WTC11 (cell line): ENCODE results near the gene TIMM10. TPM values are rescaled to one million over a fixed set of nuclear protein-coding genes. Genes with fewer than 3 reads are reported as not detected.

Experiments
- ATAC-seq: fragments of 200-7000 bp; cut with Tn5 transposase; 2 replicates; pipeline ENCODE4 v1.10.0; 2021; ENCODE audit warnings: mild to moderate bottlenecking, moderate library complexity
- CTCF ChIA-PET: fragments of 300-600 bp; sonication (Branson Sonifier 250); formaldehyde crosslinking; loops from one replicate; lab custom pipeline; 2021; ENCODE audit warnings: antibody characterized with exemption; lab: Charles Lee
- POLR2A ChIA-PET: fragments of 350-600 bp; sonication (Branson Sonifier 250); formaldehyde crosslinking; loops from one replicate; lab custom pipeline; 2021; ENCODE audit warnings: antibody characterized with exemption; lab: Charles Lee
- DNase-seq: peaks from one replicate; pipeline ENCODE4 v3.0.0; 2021; ENCODE audit warnings: low spot score
- H3K27ac Mint-ChIP-seq: 2 replicates; pipeline ENCODE4 v1.8.0; 2021; ENCODE audit warnings: mixed read lengths
- H3K27me3 Mint-ChIP-seq: 2 replicates; pipeline ENCODE4 v1.8.0; 2021; ENCODE audit warnings: low read depth, mild to moderate bottlenecking, moderate library complexity, mixed read lengths
- H3K36me3 Mint-ChIP-seq: 2 replicates; pipeline ENCODE4 v1.8.0; 2021; ENCODE audit warnings: mixed read lengths
- H3K4me1 Mint-ChIP-seq: 2 replicates; pipeline ENCODE4 v1.8.0; 2022; ENCODE audit warnings: mixed read lengths
- H3K4me3 Mint-ChIP-seq: 2 replicates; pipeline ENCODE4 v1.8.0; 2021; ENCODE audit warnings: mild to moderate bottlenecking, moderate library complexity, mixed read lengths
- H3K9me3 Mint-ChIP-seq: 2 replicates; pipeline ENCODE4 v1.8.0; 2021; ENCODE audit warnings: mixed read lengths
- ARID4B ChIP-seq: sonication (generic); formaldehyde crosslinking; IDR thresholded peaks from 2 replicates; pipeline ENCODE4 v1.8.0; 2023; ENCODE audit warnings: missing genetic modification reagents, mild to moderate bottlenecking, borderline replicate concordance
- CBFB ChIP-seq: sonication (generic); formaldehyde crosslinking; IDR thresholded peaks from 2 replicates; pipeline ENCODE4 v1.8.1; 2022; ENCODE audit warnings: mild to moderate bottlenecking, low read depth, missing genetic modification reagents
- CREM ChIP-seq: sonication (generic); formaldehyde crosslinking; IDR thresholded peaks from 2 replicates; pipeline ENCODE4 v1.8.1; 2022; ENCODE audit warnings: mild to moderate bottlenecking, missing genetic modification reagents, moderate library complexity
- E2F1 ChIP-seq: sonication (generic); formaldehyde crosslinking; IDR thresholded peaks from 2 replicates; pipeline ENCODE4 v1.8.0; 2022; ENCODE audit warnings: mild to moderate bottlenecking, missing genetic modification reagents
- EMX1 ChIP-seq: fragments of 250-450 bp; sonication (Bioruptor Pico); IDR thresholded peaks from 2 replicates; pipeline ENCODE4 v1.8.0; 2021; ENCODE audit warnings: mild to moderate bottlenecking
- HMGA2 ChIP-seq: fragments of 250-450 bp; sonication (Bioruptor Pico); IDR thresholded peaks from 2 replicates; pipeline ENCODE4 v1.4.0; 2021; ENCODE audit warnings: mild to moderate bottlenecking, moderate library complexity
- IRF1 ChIP-seq: sonication (generic); formaldehyde crosslinking; IDR thresholded peaks from 2 replicates; pipeline ENCODE4 v1.8.0; 2023; ENCODE audit warnings: missing genetic modification reagents
- JUN ChIP-seq: sonication (generic); formaldehyde crosslinking; IDR thresholded peaks from 2 replicates; pipeline ENCODE4 v1.8.0; 2023; ENCODE audit warnings: mild to moderate bottlenecking, missing genetic modification reagents
- MLX ChIP-seq: sonication (generic); formaldehyde crosslinking; IDR thresholded peaks from 2 replicates; pipeline ENCODE4 v1.8.1; 2023; ENCODE audit warnings: mild to moderate bottlenecking, missing genetic modification reagents, moderate library complexity
- NR1H2 ChIP-seq: sonication (generic); formaldehyde crosslinking; IDR thresholded peaks from 2 replicates; pipeline ENCODE4 v1.9.0; 2021; ENCODE audit warnings: mild to moderate bottlenecking, moderate library complexity, missing genetic modification reagents
- STAT6 ChIP-seq: sonication (generic); formaldehyde crosslinking; conservative IDR thresholded peaks from 2 replicates; pipeline ENCODE4 v1.8.1; 2023; ENCODE audit warnings: mild to moderate bottlenecking, low read depth, missing genetic modification reagents, moderate library complexity
- TCF7 ChIP-seq: sonication (generic); formaldehyde crosslinking; IDR thresholded peaks from 2 replicates; pipeline ENCODE4 v1.8.0; 2022; ENCODE audit warnings: mild to moderate bottlenecking, low read depth, missing genetic modification reagents, moderate library complexity
- USF1 ChIP-seq: sonication (generic); formaldehyde crosslinking; IDR thresholded peaks from 2 replicates; pipeline ENCODE4 v1.8.0; 2022; ENCODE audit warnings: mild to moderate bottlenecking, missing genetic modification reagents
- USF2 ChIP-seq: sonication (generic); formaldehyde crosslinking; IDR thresholded peaks from 2 replicates; pipeline ENCODE4 v1.8.1; 2023; ENCODE audit warnings: mild to moderate bottlenecking, missing genetic modification reagents, moderate library complexity
- ZMAT4 ChIP-seq: fragments of 250-450 bp; sonication (Bioruptor Pico); IDR thresholded peaks from 2 replicates; pipeline ENCODE4 v1.9.0; 2021; ENCODE audit warnings: mild to moderate bottlenecking
- ZNF232 ChIP-seq: sonication (generic); formaldehyde crosslinking; IDR thresholded peaks from 2 replicates; pipeline ENCODE4 v1.8.0; 2022; ENCODE audit warnings: mild to moderate bottlenecking, missing genetic modification reagents
- ZNF263 ChIP-seq: sonication (generic); formaldehyde crosslinking; IDR thresholded peaks from 2 replicates; pipeline ENCODE4 v1.8.1; 2022; ENCODE audit warnings: low read depth, mild to moderate bottlenecking, moderate library complexity, missing genetic modification reagents
- ZNF317 ChIP-seq: sonication (generic); formaldehyde crosslinking; IDR thresholded peaks from 2 replicates; pipeline ENCODE4 v1.8.1; 2023; ENCODE audit warnings: low read depth, mild to moderate bottlenecking, moderate library complexity, missing genetic modification reagents, borderline replicate concordance
- ZSCAN18 ChIP-seq: fragments of 250-450 bp; sonication (Bioruptor Pico); IDR thresholded peaks from 2 replicates; pipeline ENCODE4 v2.1.2; 2022; ENCODE audit warnings: mild to moderate bottlenecking, moderate library complexity
- total RNA-seq: library from RNA; stranded (reverse); gene quantifications from 3 replicates; pipeline ENCODE4 v1.2.3, GENCODE V29; 2021

The TIMM10 gene
- total RNA-seq, 1 experiment from 2014 or later: 92.8 TPM

GRCh38 chr11:57498540-57498939 lies 32.0 kb downstream of the TIMM10 start:
- peaks cover 46% of the 10 kb centered on the region for H3K4me1 Mint-ChIP-seq
- H3K36me3 Mint-ChIP-seq: peaks cover 15% of the 10 kb centered on the region
- H3K27me3 Mint-ChIP-seq: no peaks in the 10 kb centered on the region; the same call in 1 of the 2 replicates
- no peak for TF ChIP-seq CBFB (CRISPR knock-in tag)
- TF ChIP-seq CREM (CRISPR knock-in tag): no peak
- TF ChIP-seq ZNF317: no peak
- no peak for TF ChIP-seq USF2 (CRISPR knock-in tag)
- TF ChIP-seq ARID4B (CRISPR knock-in tag): no peak
- TF ChIP-seq ZNF232: no peak
- no peak for TF ChIP-seq NR1H2 (CRISPR knock-in tag)
- no peak for TF ChIP-seq IRF1 (CRISPR knock-in tag)
- TF ChIP-seq USF1 (CRISPR knock-in tag): no peak
- no peak for TF ChIP-seq ZMAT4 (CRISPR knock-in tag)
- TF ChIP-seq E2F1: no peak
- TF ChIP-seq EMX1 (CRISPR knock-in tag): no peak
- no peak for TF ChIP-seq ZSCAN18 (CRISPR knock-in tag)
- no peak for TF ChIP-seq ZNF263 (CRISPR knock-in tag)
- TF ChIP-seq HMGA2: no peak
- TF ChIP-seq STAT6 (CRISPR knock-in tag): no peak
- no peak for TF ChIP-seq JUN
- TF ChIP-seq MLX (CRISPR knock-in tag): no peak
- no peak for TF ChIP-seq TCF7 (CRISPR knock-in tag)
- H3K27ac Mint-ChIP-seq: no peak overlapping the region
- ATAC-seq: no peak
- H3K4me3 Mint-ChIP-seq: peak overlapping the region; percentile 8; the same call in 1 of the 2 replicates
- no peaks in the 10 kb centered on the region for H3K9me3 Mint-ChIP-seq
- DNase-seq: no peak
- POLR2A ChIA-PET: interaction anchor here (1.1 kb wide), 1 partner anchor 100 kb away, joined by 4 read pairs; no protein-coding TSS in a partner anchor
- CTCF ChIA-PET: interaction anchor here (1.2 kb wide), 1 partner anchor 16 kb away, joined by 3 read pairs; no protein-coding TSS in a partner anchor
